ENCODE data around the gene PIK3R6.
A peak's percentile ranks its signal among the peaks of the same experiment; 100 is the strongest.

Gene PIK3R6

GRCh38 chr17:8788998-8789397 is 78.5 kb downstream of the PIK3R6 start:
- H3K27ac ChIP-seq (ENCODE audit: low read depth, low read length): no peak overlapping the region

GRCh38 chr17:8785547-8786413 is 81.7 kb downstream of the PIK3R6 start:
- no peak overlapping the region for H3K27ac ChIP-seq (ENCODE audit: low read depth, low read length)
- H3K36me3 ChIP-seq (ENCODE audit: control insufficient read depth in 5 of 5, insufficient read depth in 5 of 5, low read length in 5 of 5): no peaks in the 10 kb centered on the region
- H3K27me3 ChIP-seq (ENCODE audit: control insufficient read depth in 5 of 5, insufficient read depth in 4 of 5, low read length in 5 of 5): no peaks in the 10 kb centered on the region
- peak overlapping the region in 1 of 5 donors; percentile 16 for H3K4me3 ChIP-seq (ENCODE audit: low read depth in 1 of 5, low read length in 5 of 5)
- H3K9me3 ChIP-seq (ENCODE audit: control insufficient read depth in 5 of 5, low read length in 5 of 5): no peaks in the 10 kb centered on the region
- H3K4me1 ChIP-seq (ENCODE audit: control insufficient read depth in 5 of 5, insufficient read depth in 5 of 5, low read length in 5 of 5): peaks cover 0 to 6% (median 3%) of the 10 kb centered on the region in 5 donors
- H3K9ac ChIP-seq (ENCODE audit: low read length in 5 of 5): no peak overlapping the region

More at GRCh38 chr17:8788998-8789397, 78.5 kb downstream of the PIK3R6 start:
- Histone ChIP-seq H3K9me3 (ENCODE audit: control insufficient read depth in 5 of 5, low read length in 5 of 5) (peaks cover 0 to 5% (median 3%) of the 10 kb centered on the region in 5 donors), H3K27me3 (ENCODE audit: control insufficient read depth in 5 of 5, insufficient read depth in 4 of 5, low read length in 5 of 5) (no peaks in the 10 kb centered on the region), H3K4me3 (ENCODE audit: low read depth in 1 of 5, low read length in 5 of 5) (no peak overlapping the region), H3K9ac (ENCODE audit: low read length in 5 of 5) (no peak overlapping the region), H3K4me1 (ENCODE audit: control insufficient read depth in 5 of 5, insufficient read depth in 5 of 5, low read length in 5 of 5) (peaks cover 0 to 6% (median 3%) of the 10 kb centered on the region in 5 donors), H3K36me3 (ENCODE audit: control insufficient read depth in 5 of 5, insufficient read depth in 5 of 5, low read length in 5 of 5) (no peaks in the 10 kb centered on the region)

- Histone ChIP-seq H3K27ac (ENCODE audit: low read depth, low read length) (no peak overlapping the region), H3K9ac (ENCODE audit: low read length in 5 of 5) (no peak overlapping the region), H3K9me3 (ENCODE audit: control insufficient read depth in 5 of 5, low read length in 5 of 5) (no peaks in the 10 kb centered on the region), H3K4me3 (ENCODE audit: low read depth in 1 of 5, low read length in 5 of 5) (no peak overlapping the region), H3K36me3 (ENCODE audit: control insufficient read depth in 5 of 5, insufficient read depth in 5 of 5, low read length in 5 of 5) (no peaks in the 10 kb centered on the region), H3K27me3 (ENCODE audit: control insufficient read depth in 5 of 5, insufficient read depth in 4 of 5, low read length in 5 of 5) (no peaks in the 10 kb centered on the region), H3K4me1 (ENCODE audit: control insufficient read depth in 5 of 5, insufficient read depth in 5 of 5, low read length in 5 of 5) (peaks cover 0 to 3% (median 3%) of the 10 kb centered on the region in 5 donors)
Measured at GRCh38 chr17:8782176-8782575, 85.3 kb downstream of the PIK3R6 start.

GRCh38 chr17:8781776-8782175 is 85.7 kb downstream of the PIK3R6 start:
- no peak overlapping the region for H3K4me3 ChIP-seq (ENCODE audit: low read depth in 1 of 5, low read length in 5 of 5)
- no peak overlapping the region for H3K9ac ChIP-seq (ENCODE audit: low read length in 5 of 5)
- no peaks in the 10 kb centered on the region for H3K36me3 ChIP-seq (ENCODE audit: control insufficient read depth in 5 of 5, insufficient read depth in 5 of 5, low read length in 5 of 5)
- H3K27ac ChIP-seq (ENCODE audit: low read depth, low read length): no peak overlapping the region
- no peaks in the 10 kb centered on the region for H3K9me3 ChIP-seq (ENCODE audit: control insufficient read depth in 5 of 5, low read length in 5 of 5)
- peaks cover 0 to 3% (median 3%) of the 10 kb centered on the region in 5 donors for H3K4me1 ChIP-seq (ENCODE audit: control insufficient read depth in 5 of 5, insufficient read depth in 5 of 5, low read length in 5 of 5)
- H3K27me3 ChIP-seq (ENCODE audit: control insufficient read depth in 5 of 5, insufficient read depth in 4 of 5, low read length in 5 of 5): peaks cover 0 to 2% (median 0%) of the 10 kb centered on the region in 5 donors

DNA sequence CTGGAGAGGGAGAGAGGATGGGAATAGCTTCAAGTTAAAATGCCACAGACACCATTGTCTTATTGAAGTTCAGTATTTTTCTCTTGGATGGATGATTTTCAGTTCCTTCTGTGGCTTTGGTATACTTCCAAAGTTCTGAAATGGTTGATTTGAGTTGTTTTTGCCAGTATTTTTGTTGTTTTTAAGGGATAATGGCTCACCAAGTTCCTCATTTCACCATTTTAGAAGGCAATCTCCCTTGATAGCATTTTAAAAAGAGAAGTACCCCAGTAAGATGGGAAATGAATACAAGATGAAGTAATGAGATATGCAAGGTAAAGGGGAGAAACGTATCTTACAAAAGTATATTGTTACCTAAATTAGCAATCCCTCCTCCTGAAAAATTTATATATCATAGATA is 90.6 kb downstream of the PIK3R6 start:
- H3K9me3 ChIP-seq (ENCODE audit: control insufficient read depth in 5 of 5, low read length in 5 of 5): no peaks in the 10 kb centered on the region
- H3K4me3 ChIP-seq (ENCODE audit: low read depth in 1 of 5, low read length in 5 of 5): no peak overlapping the region
- peaks cover 0 to 7% (median 0%) of the 10 kb centered on the region in 5 donors for H3K4me1 ChIP-seq (ENCODE audit: control insufficient read depth in 5 of 5, insufficient read depth in 5 of 5, low read length in 5 of 5)
- H3K27ac ChIP-seq (ENCODE audit: low read depth, low read length): no peak overlapping the region
- H3K36me3 ChIP-seq (ENCODE audit: control insufficient read depth in 5 of 5, insufficient read depth in 5 of 5, low read length in 5 of 5): no peaks in the 10 kb centered on the region
- H3K27me3 ChIP-seq (ENCODE audit: control insufficient read depth in 5 of 5, insufficient read depth in 4 of 5, low read length in 5 of 5): peaks cover 0 to 2% (median 0%) of the 10 kb centered on the region in 5 donors
- no peak overlapping the region for H3K9ac ChIP-seq (ENCODE audit: low read length in 5 of 5)

GRCh38 chr17:8776248-8776647 is 91.2 kb downstream of the PIK3R6 start:
- H3K9me3 ChIP-seq (ENCODE audit: control insufficient read depth in 5 of 5, low read length in 5 of 5): no peaks in the 10 kb centered on the region
- H3K27me3 ChIP-seq (ENCODE audit: control insufficient read depth in 5 of 5, insufficient read depth in 4 of 5, low read length in 5 of 5): peaks cover 0 to 2% (median 0%) of the 10 kb centered on the region in 5 donors
- H3K9ac ChIP-seq (ENCODE audit: low read length in 5 of 5): no peak overlapping the region
- peaks cover 0 to 7% (median 0%) of the 10 kb centered on the region in 5 donors for H3K4me1 ChIP-seq (ENCODE audit: control insufficient read depth in 5 of 5, insufficient read depth in 5 of 5, low read length in 5 of 5)
- no peaks in the 10 kb centered on the region for H3K36me3 ChIP-seq (ENCODE audit: control insufficient read depth in 5 of 5, insufficient read depth in 5 of 5, low read length in 5 of 5)
- no peak overlapping the region for H3K4me3 ChIP-seq (ENCODE audit: low read depth in 1 of 5, low read length in 5 of 5)
- H3K27ac ChIP-seq (ENCODE audit: low read depth, low read length): no peak overlapping the region

DNA sequence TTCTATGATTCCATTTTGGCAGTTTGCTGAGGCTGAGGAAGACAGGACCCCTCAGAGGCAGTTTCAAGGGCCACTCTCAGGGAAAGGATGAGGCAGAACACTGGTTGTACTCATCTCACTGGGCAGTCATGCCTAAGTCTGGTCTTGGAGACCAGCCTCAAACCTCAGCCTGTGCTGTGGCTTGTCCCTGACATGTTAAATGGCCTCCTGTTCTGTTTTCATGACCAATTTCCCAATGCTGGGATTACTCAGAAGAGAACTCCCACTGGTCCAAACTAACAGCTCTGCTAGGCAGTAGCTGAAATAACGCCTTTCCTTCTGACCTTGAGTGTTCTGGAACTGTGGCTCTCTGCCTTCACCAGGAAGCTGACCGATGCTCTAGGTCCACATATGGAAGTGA is 100.7 kb downstream of the PIK3R6 start:
- H3K9ac ChIP-seq (ENCODE audit: low read length in 5 of 5): no peak overlapping the region
- H3K27me3 ChIP-seq (ENCODE audit: control insufficient read depth in 5 of 5, insufficient read depth in 4 of 5, low read length in 5 of 5): peaks cover 0 to 4% (median 2%) of the 10 kb centered on the region in 5 donors
- H3K4me1 ChIP-seq (ENCODE audit: control insufficient read depth in 5 of 5, insufficient read depth in 5 of 5, low read length in 5 of 5): no peaks in the 10 kb centered on the region
- H3K4me3 ChIP-seq (ENCODE audit: low read depth in 1 of 5, low read length in 5 of 5): no peak overlapping the region
- H3K27ac ChIP-seq (ENCODE audit: low read depth, low read length): no peak overlapping the region
- no peaks in the 10 kb centered on the region for H3K9me3 ChIP-seq (ENCODE audit: control insufficient read depth in 5 of 5, low read length in 5 of 5)
- H3K36me3 ChIP-seq (ENCODE audit: control insufficient read depth in 5 of 5, insufficient read depth in 5 of 5, low read length in 5 of 5): no peaks in the 10 kb centered on the region

- Histone ChIP-seq H3K4me1 (ENCODE audit: control insufficient read depth in 5 of 5, insufficient read depth in 5 of 5, low read length in 5 of 5) (no peaks in the 10 kb centered on the region), H3K9me3 (ENCODE audit: control insufficient read depth in 5 of 5, low read length in 5 of 5) (no peaks in the 10 kb centered on the region), H3K27me3 (ENCODE audit: control insufficient read depth in 5 of 5, insufficient read depth in 4 of 5, low read length in 5 of 5) (peaks cover 0 to 10% (median 0%) of the 10 kb centered on the region in 5 donors), H3K4me3 (ENCODE audit: low read depth in 1 of 5, low read length in 5 of 5) (no peak overlapping the region), H3K36me3 (ENCODE audit: control insufficient read depth in 5 of 5, insufficient read depth in 5 of 5, low read length in 5 of 5) (no peaks in the 10 kb centered on the region), H3K27ac (ENCODE audit: low read depth, low read length) (no peak overlapping the region), H3K9ac (ENCODE audit: low read length in 5 of 5) (no peak overlapping the region)
Measured at GRCh38 chr17:8762012-8762411, 105.5 kb downstream of the PIK3R6 start.

DNA sequence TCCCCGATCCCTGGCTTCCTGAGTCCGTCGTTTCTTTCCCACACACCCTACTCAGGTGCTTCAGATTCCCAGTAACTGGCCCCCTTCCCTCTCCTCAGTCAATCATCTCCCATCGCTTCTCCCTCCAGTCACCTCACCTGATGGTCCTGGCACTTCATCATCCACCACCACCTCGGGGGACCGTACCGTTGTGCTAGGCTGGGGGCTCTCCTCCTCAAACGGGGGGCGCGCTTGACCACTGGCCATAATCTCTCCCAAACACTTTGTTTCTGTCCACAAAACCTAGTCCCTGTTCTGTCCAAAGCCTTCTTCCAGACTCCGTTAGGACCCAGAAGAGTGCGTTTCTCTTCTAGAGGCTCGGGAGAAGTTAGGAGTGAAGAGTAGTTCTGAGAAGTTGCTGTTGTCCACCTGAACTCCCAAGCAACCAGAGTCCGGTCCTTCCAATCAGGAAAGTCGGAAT is 109.3 kb downstream of the PIK3R6 start, which contains the start of gene SPDYE4:
Gene SPDYE4, minus strand, starts transcription at position 410 of the 460 bp plus-strand sequence. Its CDS starts 164 bp downstream, at position 246.
- Histone ChIP-seq H3K9ac (ENCODE audit: low read length in 5 of 5) (no peak within 1 kb of the TSS), H3K36me3 (ENCODE audit: control insufficient read depth in 5 of 5, insufficient read depth in 5 of 5, low read length in 5 of 5) (no peaks in the 10 kb centered on the region), H3K4me3 (ENCODE audit: low read depth in 1 of 5, low read length in 5 of 5) (no peak within 1 kb of the TSS), H3K4me1 (ENCODE audit: control insufficient read depth in 5 of 5, insufficient read depth in 5 of 5, low read length in 5 of 5) (no peaks in the 10 kb centered on the region), H3K27ac (ENCODE audit: low read depth, low read length) (no peak within 1 kb of the TSS), H3K9me3 (ENCODE audit: control insufficient read depth in 5 of 5, low read length in 5 of 5) (no peaks in the 10 kb centered on the region), H3K27me3 (ENCODE audit: control insufficient read depth in 5 of 5, insufficient read depth in 4 of 5, low read length in 5 of 5) (peaks cover 0 to 11% (median 0%) of the 10 kb centered on the region in 5 donors)

DNA sequence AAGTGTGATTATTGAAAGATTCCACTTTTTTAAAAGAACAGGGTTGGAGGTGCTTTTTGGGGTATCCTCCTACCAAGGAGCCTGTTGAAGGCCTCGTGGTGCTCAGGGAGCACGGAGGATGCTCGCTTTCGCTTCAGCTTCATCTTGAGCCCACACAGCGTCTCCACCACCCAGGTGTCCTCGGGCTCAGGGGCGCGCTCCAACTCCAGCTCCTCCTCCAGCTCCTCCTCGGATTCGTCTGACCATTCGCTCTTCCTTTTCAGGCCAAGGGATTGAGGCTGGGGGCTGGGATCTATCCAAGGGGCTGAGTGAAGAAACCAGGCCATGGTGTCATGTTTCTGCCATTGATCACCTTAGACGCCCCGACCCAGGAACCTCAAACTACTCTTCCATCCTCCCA is 110.3 kb downstream of the PIK3R6 start:
- peaks cover 0 to under 1% (median 0%) of the 10 kb centered on the region in 5 donors for H3K4me1 ChIP-seq (ENCODE audit: control insufficient read depth in 5 of 5, insufficient read depth in 5 of 5, low read length in 5 of 5)
- H3K27ac ChIP-seq (ENCODE audit: low read depth, low read length): no peak overlapping the region
- no peaks in the 10 kb centered on the region for H3K9me3 ChIP-seq (ENCODE audit: control insufficient read depth in 5 of 5, low read length in 5 of 5)
- no peak overlapping the region for H3K9ac ChIP-seq (ENCODE audit: low read length in 5 of 5)
- peaks cover 0 to 11% (median 0%) of the 10 kb centered on the region in 5 donors for H3K27me3 ChIP-seq (ENCODE audit: control insufficient read depth in 5 of 5, insufficient read depth in 4 of 5, low read length in 5 of 5)
- no peak overlapping the region for H3K4me3 ChIP-seq (ENCODE audit: low read depth in 1 of 5, low read length in 5 of 5)
- H3K36me3 ChIP-seq (ENCODE audit: control insufficient read depth in 5 of 5, insufficient read depth in 5 of 5, low read length in 5 of 5): no peaks in the 10 kb centered on the region

Data from subcutaneous abdominal adipose tissue (tissue), 5 donors.